ENCODE results near the gene ADAM12. TPM values are rescaled to one million over a fixed set of nuclear protein-coding genes. Genes with fewer than 3 reads are reported as not detected.

The ADAM12 gene
- total and polyA plus RNA-seq, 2 donors from 2014 or later = 0.26 to 3.3 TPM

DNA sequence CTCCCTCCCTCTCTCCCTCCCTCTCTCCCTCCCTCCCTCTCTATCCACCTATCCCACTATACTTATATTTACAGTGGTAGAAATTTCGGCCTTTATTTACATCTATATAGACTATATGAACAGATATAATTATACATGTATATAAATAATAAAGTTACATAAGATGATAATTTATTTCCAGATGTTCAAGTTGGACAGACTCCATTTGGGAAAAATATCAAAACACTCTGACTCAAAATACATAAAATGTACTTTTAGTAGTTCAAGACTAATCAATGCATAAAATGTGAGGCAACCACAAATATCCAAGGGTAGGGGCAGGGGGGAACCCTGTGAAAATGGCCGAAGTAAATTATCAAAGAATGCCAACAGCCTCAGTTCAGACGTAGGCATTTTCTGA lies 288.9 kb downstream of the ADAM12 start:
- Histone ChIP-seq H3K36me3 (ENCODE audit: control insufficient read depth in 2 of 3, insufficient read depth in 3 of 3, low read length in 3 of 3) (no peaks in the 10 kb centered on the region), H3K27me3 (ENCODE audit: control insufficient read depth, insufficient read depth, low read length) (no peaks in the 10 kb centered on the region), H3K4me3 (ENCODE audit: low read length in 3 of 3) (no peak overlapping the region), H3K9ac (ENCODE audit: low read length in 3 of 3) (no peak overlapping the region), H3K27ac (ENCODE audit: low read depth in 2 of 2, low read length in 2 of 2) (no peak overlapping the region), H3K4me1 (ENCODE audit: control insufficient read depth in 2 of 3, insufficient read depth in 2 of 3, low read depth in 1 of 3, low read length in 3 of 3) (peaks cover 0 to 3% (median 0%) of the 10 kb centered on the region in 3 donors), H3K9me3 (ENCODE audit: control insufficient read depth in 2 of 3, insufficient read depth in 1 of 3, low read length in 3 of 3) (no peaks in the 10 kb centered on the region)
- DNase-seq (no peak), FAIRE-seq (no peak)
- intact Hi-C loops (cut with DNase I) = no loop called here
- TF ChIP-seq CTCF (IDR thresholded peaks at IDR 0.05; ENCODE audit: borderline replicate concordance, extremely low read depth, insufficient read depth) = no peak

- H3K36me3 ChIP-seq (ENCODE audit: control insufficient read depth in 2 of 3, insufficient read depth in 3 of 3, low read length in 3 of 3) = no peaks in the 10 kb centered on the region
- H3K9me3 ChIP-seq (ENCODE audit: control insufficient read depth in 2 of 3, insufficient read depth in 1 of 3, low read length in 3 of 3) = no peaks in the 10 kb centered on the region
- TF ChIP-seq CTCF (IDR thresholded peaks at IDR 0.05; ENCODE audit: borderline replicate concordance, extremely low read depth, insufficient read depth) = no peak
- intact Hi-C loops (cut with DNase I) = no loop called here
- no peak overlapping the region for H3K4me3 ChIP-seq (ENCODE audit: low read length in 3 of 3)
- no peaks in the 10 kb centered on the region for H3K27me3 ChIP-seq (ENCODE audit: control insufficient read depth, insufficient read depth, low read length)
- FAIRE-seq = no peak
- no peak overlapping the region for H3K27ac ChIP-seq (ENCODE audit: low read depth in 2 of 2, low read length in 2 of 2)
- no peak overlapping the region for H3K9ac ChIP-seq (ENCODE audit: low read length in 3 of 3)
- DNase-seq = no peak
- peaks cover 0 to 3% (median 0%) of the 10 kb centered on the region in 3 donors for H3K4me1 ChIP-seq (ENCODE audit: control insufficient read depth in 2 of 3, insufficient read depth in 2 of 3, low read depth in 1 of 3, low read length in 3 of 3)
These were observed 290.1 kb downstream of the ADAM12 start for GRCh38 chr10:126098226-126098581.

GRCh38 chr10:126097558-126098225 lies 290.6 kb downstream of the ADAM12 start:
- intact Hi-C loops (cut with DNase I) = no loop called here
- FAIRE-seq (no peak), DNase-seq (no peak)
- Histone ChIP-seq H3K4me1 (ENCODE audit: control insufficient read depth in 2 of 3, insufficient read depth in 2 of 3, low read depth in 1 of 3, low read length in 3 of 3) (peaks cover 0 to 3% (median 0%) of the 10 kb centered on the region in 3 donors), H3K9me3 (ENCODE audit: control insufficient read depth in 2 of 3, insufficient read depth in 1 of 3, low read length in 3 of 3) (no peaks in the 10 kb centered on the region), H3K27me3 (ENCODE audit: control insufficient read depth, insufficient read depth, low read length) (no peaks in the 10 kb centered on the region), H3K27ac (ENCODE audit: low read depth in 2 of 2, low read length in 2 of 2) (no peak overlapping the region), H3K36me3 (ENCODE audit: control insufficient read depth in 2 of 3, insufficient read depth in 3 of 3, low read length in 3 of 3) (no peaks in the 10 kb centered on the region), H3K4me3 (ENCODE audit: low read length in 3 of 3) (no peak overlapping the region), H3K9ac (ENCODE audit: low read length in 3 of 3) (no peak overlapping the region)
- peak; percentile 16 for TF ChIP-seq CTCF (IDR thresholded peaks at IDR 0.05; ENCODE audit: borderline replicate concordance, extremely low read depth, insufficient read depth)

DNA sequence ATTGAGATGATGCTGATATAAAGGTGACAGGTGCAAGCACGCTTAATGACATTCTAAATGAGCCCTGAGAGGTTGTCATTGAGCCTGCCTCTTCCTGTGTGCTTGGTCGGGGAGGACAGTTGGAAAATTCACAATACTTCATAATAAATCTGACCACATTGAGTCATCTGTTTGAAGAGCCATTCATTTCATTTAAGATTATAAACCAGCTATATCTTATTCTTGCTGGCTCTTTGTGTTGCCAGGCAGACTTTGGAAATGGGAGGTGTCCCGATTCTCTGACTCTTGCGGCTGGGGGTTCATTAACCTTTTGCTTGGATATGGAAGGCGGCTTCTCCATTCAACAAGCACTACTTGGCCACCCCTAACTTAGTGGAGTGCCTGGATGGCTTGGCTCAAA lies 293.7 kb downstream of the ADAM12 start:
- H3K27ac ChIP-seq (ENCODE audit: low read depth in 2 of 2, low read length in 2 of 2) = no peak overlapping the region
- no peak for DNase-seq
- H3K9me3 ChIP-seq (ENCODE audit: control insufficient read depth in 2 of 3, insufficient read depth in 1 of 3, low read length in 3 of 3) = no peaks in the 10 kb centered on the region
- intact Hi-C loops (cut with DNase I) = no loop called here
- H3K4me3 ChIP-seq (ENCODE audit: low read length in 3 of 3) = no peak overlapping the region
- no peak overlapping the region for H3K9ac ChIP-seq (ENCODE audit: low read length in 3 of 3)
- H3K27me3 ChIP-seq (ENCODE audit: control insufficient read depth, insufficient read depth, low read length) = no peaks in the 10 kb centered on the region
- no peak for FAIRE-seq
- peaks cover 0 to 3% (median 0%) of the 10 kb centered on the region in 3 donors for H3K4me1 ChIP-seq (ENCODE audit: control insufficient read depth in 2 of 3, insufficient read depth in 2 of 3, low read depth in 1 of 3, low read length in 3 of 3)
- no peak for TF ChIP-seq CTCF (IDR thresholded peaks at IDR 0.05; ENCODE audit: borderline replicate concordance, extremely low read depth, insufficient read depth)
- no peaks in the 10 kb centered on the region for H3K36me3 ChIP-seq (ENCODE audit: control insufficient read depth in 2 of 3, insufficient read depth in 3 of 3, low read length in 3 of 3)
